HAP-1 (cell line): Measurements from ENCODE around the gene MIER2.

Source experiments
- DNase-seq, 2 experiments: peaks; one replicate each; pipeline ENCODE4 v3.0.0-alpha.2; 2016 to 2020; ENCODE audit warnings: low spot score in 2 of 2
- H3K27me3 ChIP-seq: fragments of 250-450 bp; sonication (Bioruptor Pico); 2 replicates; pipeline ENCODE4 v1.5.1; 2020; ENCODE audit warnings: low read depth, mild to moderate bottlenecking, moderate library complexity
- H3K36me3 ChIP-seq: fragments of 250-450 bp; sonication (Bioruptor Pico); replicated peaks from 2 replicates; pipeline ENCODE4 v1.5.1; 2020; ENCODE audit warnings: mild to moderate bottlenecking
- H3K4me1 ChIP-seq: fragments of 250-450 bp; sonication (Bioruptor Pico); 2 replicates; pipeline ENCODE4 v1.5.1; 2020; ENCODE audit warnings: mild to moderate bottlenecking
- H3K4me3 ChIP-seq: fragments of 250-450 bp; sonication (Bioruptor Pico); 2 replicates; pipeline ENCODE4 v1.5.1; 2020; ENCODE audit warnings: mild to moderate bottlenecking, moderate library complexity
- H3K9me3 ChIP-seq: fragments of 250-450 bp; sonication (Bioruptor Pico); 2 replicates; pipeline ENCODE4 v1.5.1; 2020; ENCODE audit warnings: mild to moderate bottlenecking, moderate library complexity
- in situ Hi-C: fragments of 300-500 bp; cut with MboI; formaldehyde crosslinking; loops from 3 replicates; pipeline ENCODE4 v1.14.3; 2020; ENCODE audit warnings: low sequenced_read_pairs, inconsistent platforms, mixed read lengths

The MIER2 gene

GRCh38 chr19:340620-341385, 3.8 kb downstream of the MIER2 start:
- in situ Hi-C loops = no loop called here
- no peak for DNase-seq
- Histone ChIP-seq H3K27me3 (no peaks in the 10 kb centered on the region), H3K9me3 (peaks cover 14% of the 10 kb centered on the region), H3K36me3 (peaks cover 31% of the 10 kb centered on the region), H3K4me3 (no peak overlapping the region), H3K4me1 (peaks cover 12% of the 10 kb centered on the region)

- Histone ChIP-seq H3K27me3 (no peaks in the 10 kb centered on the region), H3K4me1 (peaks cover 7% of the 10 kb centered on the region), H3K9me3 (peaks cover 7% of the 10 kb centered on the region), H3K4me3 (no peak overlapping the region), H3K36me3 (peaks cover 42% of the 10 kb centered on the region)
- DNase-seq = no peak
- in situ Hi-C loops = no loop called here
Observed at GRCh38 chr19:339262-339887, 5.2 kb downstream of the MIER2 start.

GRCh38 chr19:338421-338820, 6.2 kb downstream of the MIER2 start:
- DNase-seq = no peak
- Histone ChIP-seq H3K9me3 (peaks cover 7% of the 10 kb centered on the region), H3K4me1 (peaks cover 7% of the 10 kb centered on the region), H3K4me3 (no peak overlapping the region), H3K27me3 (no peaks in the 10 kb centered on the region), H3K36me3 (peaks cover 48% of the 10 kb centered on the region)
- in situ Hi-C loops = no loop called here

GRCh38 chr19:336067-336614, 8.5 kb downstream of the MIER2 start:
- no peak for DNase-seq
- peaks cover 7% of the 10 kb centered on the region for H3K9me3 ChIP-seq
- peaks cover 42% of the 10 kb centered on the region for H3K36me3 ChIP-seq
- in situ Hi-C loops = no loop called here
- no peaks in the 10 kb centered on the region for H3K27me3 ChIP-seq
- no peaks in the 10 kb centered on the region for H3K4me1 ChIP-seq
- no peak overlapping the region for H3K4me3 ChIP-seq

GRCh38 chr19:335486-336066, 9.0 kb downstream of the MIER2 start:
- Histone ChIP-seq H3K36me3 (peaks cover 42% of the 10 kb centered on the region), H3K4me3 (no peak overlapping the region), H3K9me3 (peaks cover 4% of the 10 kb centered on the region), H3K4me1 (no peaks in the 10 kb centered on the region), H3K27me3 (no peaks in the 10 kb centered on the region)
- no peak for DNase-seq
- in situ Hi-C loops = no loop called here

GRCh38 chr19:335072-335471, 9.5 kb downstream of the MIER2 start:
- Histone ChIP-seq H3K36me3 (peaks cover 42% of the 10 kb centered on the region), H3K9me3 (peaks cover 3% of the 10 kb centered on the region; the same call in 1 of the 2 replicates), H3K27me3 (no peaks in the 10 kb centered on the region), H3K4me1 (no peaks in the 10 kb centered on the region), H3K4me3 (no peak overlapping the region)
- in situ Hi-C loops = no loop called here
- no peak for DNase-seq

GRCh38 chr19:334296-335071, 10.1 kb downstream of the MIER2 start:
- Histone ChIP-seq H3K27me3 (no peaks in the 10 kb centered on the region), H3K4me3 (no peak overlapping the region), H3K36me3 (peaks cover 44% of the 10 kb centered on the region), H3K4me1 (no peaks in the 10 kb centered on the region), H3K9me3 (peaks cover 3% of the 10 kb centered on the region; the same call in 1 of the 2 replicates)
- in situ Hi-C loops = no loop called here
- DNase-seq = no peak

- Histone ChIP-seq H3K27me3 (no peaks in the 10 kb centered on the region), H3K36me3 (peaks cover 78% of the 10 kb centered on the region), H3K9me3 (peaks cover 13% of the 10 kb centered on the region), H3K4me3 (no peak overlapping the region), H3K4me1 (no peaks in the 10 kb centered on the region)
- DNase-seq = no peak
- in situ Hi-C loops = no loop called here
Observed at GRCh38 chr19:330503-330902, 14.1 kb downstream of the MIER2 start.

GRCh38 chr19:329876-330275, 14.7 kb downstream of the MIER2 start:
- in situ Hi-C loops = loop anchor here (10.0 kb wide), 1 partner anchor 115 kb away; no protein-coding TSS in a partner anchor
- H3K36me3 ChIP-seq = peaks cover 78% of the 10 kb centered on the region
- DNase-seq = peak in 1 of 2 experiments; percentile 2
- H3K4me1 ChIP-seq = no peaks in the 10 kb centered on the region
- H3K4me3 ChIP-seq = no peak overlapping the region
- H3K27me3 ChIP-seq = no peaks in the 10 kb centered on the region
- H3K9me3 ChIP-seq = peaks cover 13% of the 10 kb centered on the region

- H3K36me3 ChIP-seq = peaks cover 76% of the 10 kb centered on the region
Observed at GRCh38 chr19:328025-328505, 16.5 kb downstream of the MIER2 start.

GRCh38 chr19:327291-328024, 17.1 kb downstream of the MIER2 start:
- Histone ChIP-seq H3K36me3 (peaks cover 82% of the 10 kb centered on the region), H3K9me3 (peaks cover 13% of the 10 kb centered on the region)

More at GRCh38 chr19:328025-328505, 16.5 kb downstream of the MIER2 start:
- H3K27me3 ChIP-seq = no peaks in the 10 kb centered on the region
- in situ Hi-C loops = loop anchor here (10.0 kb wide), 1 partner anchor 117 kb away; no protein-coding TSS in a partner anchor
- H3K9me3 ChIP-seq = peaks cover 13% of the 10 kb centered on the region
- DNase-seq = no peak
- H3K4me3 ChIP-seq = no peak overlapping the region
- H3K4me1 ChIP-seq = no peaks in the 10 kb centered on the region

GRCh38 chr19:326871-327270, 17.7 kb downstream of the MIER2 start:
- H3K27me3 ChIP-seq = no peaks in the 10 kb centered on the region
- H3K9me3 ChIP-seq = peaks cover 13% of the 10 kb centered on the region
- in situ Hi-C loops = loop anchor here (10.0 kb wide), 1 partner anchor 118 kb away; no protein-coding TSS in a partner anchor
- DNase-seq = no peak
- no peaks in the 10 kb centered on the region for H3K4me1 ChIP-seq
- peaks cover 86% of the 10 kb centered on the region for H3K36me3 ChIP-seq
- H3K4me3 ChIP-seq = no peak overlapping the region

More at GRCh38 chr19:327291-328024, 17.1 kb downstream of the MIER2 start:
- no peak for DNase-seq
- no peaks in the 10 kb centered on the region for H3K4me1 ChIP-seq
- H3K4me3 ChIP-seq = no peak overlapping the region
- in situ Hi-C loops = loop anchor here (10.0 kb wide), 1 partner anchor 117 kb away; no protein-coding TSS in a partner anchor
- H3K27me3 ChIP-seq = no peaks in the 10 kb centered on the region
